Panc1 (cell line): ENCODE results near the gene HDLBP. TPM values are rescaled to one million over a fixed set of nuclear protein-coding genes. Genes with fewer than 3 reads are reported as not detected.

Source experiments
- ATAC-seq: fragments of 200-7000 bp; cut with Tn5 transposase; 2 replicates; pipeline ENCODE4 v1.9.1; 2020; ENCODE audit warnings: mild to moderate bottlenecking, moderate library complexity
- BruUV-seq: library from RNA; stranded (reverse); fragments of 400-500 nt; replicated peaks from 2 replicates; lab custom pipeline; 2021; lab: Mats Ljungman, UMichigan
- CTCF ChIA-PET: fragments of 300-600 bp; sonication (Branson Sonifier 250); formaldehyde crosslinking; loops from one replicate; lab custom pipeline; 2022; ENCODE audit warnings: antibody characterized with exemption; lab: Charles Lee
- POLR2A ChIA-PET: fragments of 300-600 bp; sonication (Branson Sonifier 250); formaldehyde crosslinking; loops from one replicate; lab custom pipeline; 2022; ENCODE audit warnings: antibody characterized with exemption; lab: Charles Lee
- DNase-seq: peaks from one replicate; pipeline ENCODE4 v3.0.0-alpha.2; 2010; ENCODE audit warnings: low read depth, low spot score
- H3K27ac ChIP-seq: 2 replicates; pipeline ENCODE4 v1.5.1; 2011; ENCODE audit warnings: mild to moderate bottlenecking, low read length, inconsistent platforms
- H3K27me3 ChIP-seq: fragments of 200-500 bp; sonication (Bioruptor generic); 2 replicates; pipeline ENCODE4 v1.6.0; 2014; ENCODE audit warnings: low read length, inconsistent platforms; ENCODE audit not compliant: control insufficient read depth, insufficient read depth
- H3K36me3 ChIP-seq: fragments of 200-500 bp; sonication (Bioruptor generic); 2 replicates; pipeline ENCODE4 v1.5.1; 2014; ENCODE audit warnings: inconsistent platforms, mild to moderate bottlenecking, low read length, moderate library complexity; ENCODE audit not compliant: control insufficient read depth, insufficient read depth
- H3K4me1 ChIP-seq: 2 replicates; pipeline ENCODE4 v1.5.1; 2011; ENCODE audit warnings: inconsistent platforms, mild to moderate bottlenecking, low read length, moderate library complexity; ENCODE audit not compliant: control insufficient read depth, insufficient read depth
- H3K4me3 ChIP-seq, 2 experiments: 2 replicates each; pipeline ENCODE4 v1.5.1; 2011 to 2012; ENCODE audit warnings: low read depth in 2 of 2, low read length in 2 of 2, mild to moderate bottlenecking in 2 of 2, inconsistent platforms in 1 of 2, moderate library complexity in 1 of 2
- H3K9me3 ChIP-seq: fragments of 200-500 bp; sonication (Bioruptor generic); 2 replicates; pipeline ENCODE4 v1.5.1; 2014; ENCODE audit warnings: low read depth, mild to moderate bottlenecking, inconsistent platforms, low read length, moderate library complexity; ENCODE audit not compliant: control insufficient read depth, insufficient read depth
- CTCF ChIP-seq: fragments of 450-650 bp; IDR thresholded peaks from 2 replicates; pipeline ENCODE4 v1.5.1; 2017; ENCODE audit warnings: mild to moderate bottlenecking
- POLR2AphosphoS5 ChIP-seq: IDR thresholded peaks from 2 replicates; pipeline ENCODE4 v1.6.1; 2012; ENCODE audit warnings: mild to moderate bottlenecking, low read depth, low read length, moderate library complexity
- REST ChIP-seq, 2 experiments: IDR thresholded peaks; 2 replicates each; pipeline ENCODE4 v1.6.1; 2011 to 2012; ENCODE audit warnings: low read depth in 2 of 2, control low read depth in 1 of 2, low read length in 1 of 2, mild to moderate bottlenecking in 1 of 2, moderate library complexity in 1 of 2; ENCODE audit not compliant: insufficient read depth in 1 of 2
- SIN3A ChIP-seq: IDR thresholded peaks from 2 replicates; pipeline ENCODE4 v1.6.1; 2012; ENCODE audit warnings: low read depth, mild to moderate bottlenecking, low read length, moderate library complexity, borderline replicate concordance; ENCODE audit not compliant: insufficient read depth
- TCF7L2 ChIP-seq: IDR thresholded peaks from 2 replicates; pipeline ENCODE4 v1.6.1; 2011; ENCODE audit warnings: mild to moderate bottlenecking, low read depth, low read length, inconsistent platforms
- in situ Hi-C: cut with HindIII; loops from 2 replicates; pipeline ENCODE4 v1.10.0; 2016; ENCODE audit warnings: low sequenced_read_pairs, low pct_unique_long_range_greater_than_20kb
- intact Hi-C: fragments of 100-400 bp; cut with micrococcal nuclease; formaldehyde crosslinking; loops from one replicate; pipeline ENCODE4 v1.10.0; 2022; ENCODE audit not compliant: unreplicated experiment
- total RNA-seq: library from RNA; stranded (reverse); gene quantifications from one replicate; pipeline ENCODE4 v1.2.1, GENCODE V29; 2021; ENCODE audit not compliant: unreplicated experiment

HDLBP gene
- total RNA-seq, 1 experiment from 2014 or later: 656 TPM

GRCh38 chr2:241263061-241263460 is 52.4 kb downstream of the HDLBP start:
- POLR2A ChIA-PET: no interaction called here

GRCh38 chr2:241261628-241262027 is 53.8 kb downstream of the HDLBP start:
- ATAC-seq (peak; percentile 56), DNase-seq (no peak)
- Histone ChIP-seq H3K4me3 (no peak overlapping the region), H3K4me1 (no peaks in the 10 kb centered on the region), H3K36me3 (peaks cover 22% of the 10 kb centered on the region), H3K27me3 (no peaks in the 10 kb centered on the region), H3K9me3 (no peaks in the 10 kb centered on the region), H3K27ac (no peak overlapping the region)
- intact Hi-C loops: no loop called here
- in situ Hi-C loops: no loop called here
- POLR2A ChIA-PET: no interaction called here
- CTCF ChIA-PET: no interaction called here
- BruUV-seq: no TSS peak
- TF ChIP-seq POLR2AphosphoS5: no peak
- TF ChIP-seq REST (IDR thresholded peaks at IDR 0.05; ENCODE audit: insufficient read depth in 1 of 2, low read depth in 2 of 2, low read length in 1 of 2): no peak
- TF ChIP-seq SIN3A: no peak
- no peak for TF ChIP-seq CTCF
- no peak for TF ChIP-seq TCF7L2

More at GRCh38 chr2:241263061-241263460, 52.4 kb downstream of the HDLBP start:
- DNase-seq (no peak), ATAC-seq (no peak)
- intact Hi-C loops (no loop called here), in situ Hi-C loops (no loop called here)
- CTCF ChIA-PET: no interaction called here
- no TSS peak for BruUV-seq
- Histone ChIP-seq H3K4me1 (no peaks in the 10 kb centered on the region), H3K36me3 (peaks cover 29% of the 10 kb centered on the region), H3K27ac (no peak overlapping the region), H3K9me3 (no peaks in the 10 kb centered on the region), H3K27me3 (no peaks in the 10 kb centered on the region), H3K4me3 (no peak overlapping the region)
- no peak for TF ChIP-seq TCF7L2

GRCh38 chr2:241260911-241261310 is 54.6 kb downstream of the HDLBP start:
- Histone ChIP-seq H3K27ac (no peak overlapping the region), H3K36me3 (peaks cover 23% of the 10 kb centered on the region), H3K9me3 (no peaks in the 10 kb centered on the region), H3K4me3 (no peak overlapping the region), H3K27me3 (no peaks in the 10 kb centered on the region), H3K4me1 (no peaks in the 10 kb centered on the region)
- intact Hi-C loops (no loop called here), in situ Hi-C loops (no loop called here)
- ChIA-PET POLR2A (no interaction called here), CTCF (interaction anchor here (0.8 kb wide), 1 partner anchor 420 kb away, joined by 6 read pairs; no protein-coding TSS in a partner anchor)
- BruUV-seq: no TSS peak
- no peak for TF ChIP-seq TCF7L2
- TF ChIP-seq REST (IDR thresholded peaks at IDR 0.05; ENCODE audit: insufficient read depth in 1 of 2, low read depth in 2 of 2, low read length in 1 of 2): no peak
- TF ChIP-seq CTCF: no peak
- no peak for TF ChIP-seq POLR2AphosphoS5
- no peak for TF ChIP-seq SIN3A
- DNase-seq (no peak), ATAC-seq (no peak)
